Measurements from ENCODE around the gene TMEM143. TPM values are rescaled to one million over a fixed set of nuclear protein-coding genes. Genes with fewer than 3 reads are reported as not detected.
A peak's percentile ranks its signal among the peaks of the same experiment; 100 is the strongest.
"Not testable (repeated sequence)": the region's sequence is repeated elsewhere in the genome, so short reads cannot be mapped to it uniquely, and the experiment has no call there.

Gene TMEM143
- total and polyA plus RNA-seq, 4 experiments from 2014 or later: 3.8 to 31.8 (median 17.9) TPM

DNA sequence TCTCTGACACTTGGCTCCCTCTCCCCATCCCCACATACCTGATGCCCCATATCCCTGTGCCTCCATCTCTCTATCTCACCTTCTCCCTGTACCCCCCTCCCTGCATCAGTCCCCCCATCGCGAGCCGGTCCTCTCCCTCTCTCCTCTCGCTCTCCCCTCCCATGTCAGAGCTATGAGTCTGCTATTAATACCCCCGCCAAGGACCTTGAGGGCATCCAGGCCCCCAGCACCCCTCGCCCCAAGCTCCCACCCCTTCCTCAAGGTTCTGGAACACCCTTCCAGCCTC is 31.4 kb upstream of the TMEM143 start:
- peaks cover 55% of the 10 kb centered on the region for H3K4me1 ChIP-seq (ENCODE audit: insufficient read depth, low read length)
- no peak overlapping the region for H3K27ac ChIP-seq (ENCODE audit: low read depth, low read length)
- no peaks in the 10 kb centered on the region for H3K9me3 Mint-ChIP-seq
- no peaks in the 10 kb centered on the region for H3K9me3 ChIP-seq (ENCODE audit: control insufficient read depth in 1 of 2, low read length in 2 of 2)
- H3K36me3 Mint-ChIP-seq: peaks cover 0 to 7% of the 10 kb centered on the region in 2 donors
- H3K4me3 Mint-ChIP-seq: peak overlapping the region in 5 of 8 donors; percentile 13 to 72 (median 26)
- no peak for DNase-seq
- H3K4me3 ChIP-seq (ENCODE audit: low read length in 2 of 2): no peak overlapping the region
- H3K27me3 ChIP-seq (ENCODE audit: insufficient read depth, low read length): peaks cover 23% of the 10 kb centered on the region
- H3K4me1 Mint-ChIP-seq: peaks cover 22 to 71% (median 46%) of the 10 kb centered on the region in 4 donors
- no peaks in the 10 kb centered on the region for H3K36me3 ChIP-seq (ENCODE audit: insufficient read depth, low read length)
- CTCF ChIA-PET (ENCODE audit: partially characterized antibody): interaction anchor here (0.6 kb wide), 1 partner anchor 31 kb away, joined by 3 read pairs; the partner anchor contains the start of gene TMEM143
- peaks cover 11 to 21% of the 10 kb centered on the region in 2 donors for H3K27me3 Mint-ChIP-seq
- peak overlapping the region in 1 of 7 donors; percentile 32 for H3K27ac Mint-ChIP-seq
- POLR2A ChIA-PET (ENCODE audit: partially characterized antibody): interaction anchor here (0.9 to 1.5 kb wide), 4 partner anchors 11 to 224 kb away, joined by 3 to 5 read pairs (median 4); partner anchors contain the start of genes RPL18 and SPHK2
- intact Hi-C loops (cut with micrococcal nuclease): no loop called here

DNA sequence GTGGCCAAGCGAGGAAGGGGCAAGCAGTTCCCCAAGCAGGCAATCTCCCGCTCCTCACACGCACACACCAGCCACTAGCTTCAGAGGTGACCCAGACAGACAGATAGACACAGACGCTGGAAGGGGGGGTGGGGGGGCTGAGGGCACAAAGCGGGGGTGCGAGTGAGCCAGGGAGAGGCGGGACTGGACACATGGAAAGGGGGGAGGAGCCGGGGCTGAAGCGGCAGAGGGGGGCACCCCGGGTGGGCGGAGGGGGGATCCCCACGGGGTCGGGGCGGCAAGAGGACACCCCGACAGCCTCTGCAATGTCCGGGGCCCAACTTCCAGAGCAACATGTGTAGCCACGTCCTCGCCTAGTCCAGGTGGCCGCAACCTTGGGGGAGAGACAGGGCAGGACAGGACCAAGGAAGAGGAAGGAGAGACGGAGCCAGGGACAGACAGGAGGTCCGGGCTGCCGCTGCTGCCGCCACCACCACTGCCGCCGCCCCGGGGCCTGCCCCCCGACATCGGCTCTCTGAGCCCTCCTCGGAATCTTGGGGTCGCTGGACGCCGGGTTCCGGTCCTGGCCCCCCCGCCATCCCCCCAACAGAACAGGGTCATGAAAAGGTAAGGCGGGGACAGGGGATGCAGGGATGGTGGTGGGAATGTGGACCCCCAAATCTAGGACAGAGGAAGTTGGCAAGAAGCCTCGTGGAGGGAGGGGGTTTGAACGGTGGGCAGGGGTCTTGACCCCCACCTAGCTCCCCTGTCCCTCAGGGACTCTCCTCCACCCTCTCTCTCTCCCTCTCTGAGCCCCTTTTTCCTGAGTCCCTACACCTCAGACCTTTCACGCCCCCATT is 30.8 kb upstream of the TMEM143 start:
- H3K4me1 ChIP-seq (ENCODE audit: insufficient read depth, low read length): peaks cover 58% of the 10 kb centered on the region
- H3K27me3 Mint-ChIP-seq: peaks cover 11 to 21% of the 10 kb centered on the region in 2 donors

DNA sequence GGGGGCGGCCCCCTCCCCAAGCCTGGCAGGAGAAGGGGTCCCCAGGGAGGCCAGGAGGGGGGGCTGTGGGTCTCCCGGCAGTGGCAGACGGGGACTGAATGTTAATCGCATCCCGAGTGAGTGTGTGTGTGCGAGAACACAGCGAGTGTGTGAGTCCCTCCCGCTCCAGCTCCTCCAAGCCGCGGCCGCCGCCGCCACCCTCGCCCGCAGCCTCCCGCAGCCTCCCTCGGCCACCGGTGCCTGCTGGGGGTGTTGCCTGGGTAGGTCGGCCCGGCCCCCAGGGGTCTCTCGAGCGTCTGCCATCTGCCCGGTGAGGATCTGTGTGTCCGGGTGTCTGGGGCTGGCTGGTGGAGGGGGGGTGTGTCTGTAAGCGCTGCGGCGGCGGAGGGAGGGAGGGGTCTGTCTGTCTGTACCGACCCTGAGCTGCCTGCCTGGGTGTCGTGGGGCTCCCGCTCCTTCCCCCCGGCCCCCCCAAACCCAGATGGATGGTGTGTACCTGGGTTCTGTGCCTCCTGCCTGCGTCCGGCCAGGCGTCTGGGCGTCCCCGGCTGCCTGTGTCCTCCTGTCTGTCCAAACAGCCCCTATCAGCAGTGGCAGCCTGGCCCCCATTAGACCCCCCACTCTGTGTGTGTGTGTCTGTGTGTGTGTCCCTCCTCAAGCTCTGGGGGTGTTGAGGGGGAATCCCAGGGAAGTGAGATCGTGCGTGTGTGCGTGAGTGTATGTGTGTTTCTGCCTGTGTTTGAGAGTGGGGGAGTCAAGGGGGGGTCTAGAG is 30.0 kb upstream of the TMEM143 start, which contains the start of gene GRIN2D:
Gene GRIN2D, plus strand, starts transcription at position 110 of the 772 bp plus-strand sequence. CDS start 4,725 bp downstream, outside the sequence.
- peak within 1 kb of the TSS in 1 of 2 donors; percentile 24 for H3K4me3 ChIP-seq (ENCODE audit: low read length in 2 of 2)
- Mint-ChIP-seq H3K9me3 (no peaks in the 10 kb centered on the region), H3K36me3 (peaks cover 0 to 5% of the 10 kb centered on the region in 2 donors), H3K4me1 (peaks cover 21 to 59% (median 38%) of the 10 kb centered on the region in 4 donors), H3K27me3 (peaks cover 11 to 21% of the 10 kb centered on the region in 2 donors), H3K4me3 (peak within 1 kb of the TSS; percentile 59 to 86 (median 70)), H3K27ac (peak within 1 kb of the TSS in 4 of 7 donors; percentile 41 to 86 (median 74))
- no peak within 1 kb of the TSS for H3K27ac ChIP-seq (ENCODE audit: low read depth, low read length)
- H3K9me3 ChIP-seq (ENCODE audit: control insufficient read depth in 1 of 2, low read length in 2 of 2): no peaks in the 10 kb centered on the region
- ChIA-PET CTCF (ENCODE audit: partially characterized antibody) (interaction anchor here (1.1 to 1.2 kb wide), 2 partner anchors 9 to 10 kb away, joined by 3 to 4 read pairs; no protein-coding TSS in a partner anchor), POLR2A (ENCODE audit: partially characterized antibody) (interaction anchor here (0.6 to 0.7 kb wide), 2 partner anchors 11 to 203 kb away, joined by 3 read pairs; no protein-coding TSS in a partner anchor)
- intact Hi-C loops (cut with micrococcal nuclease): no loop called here
- DNase-seq: peak; percentile 18 to 63 (median 26)
- peaks cover 5% of the 10 kb centered on the region for H3K36me3 ChIP-seq (ENCODE audit: insufficient read depth, low read length)
- H3K4me1 ChIP-seq (ENCODE audit: insufficient read depth, low read length): peaks cover 58% of the 10 kb centered on the region
- peaks cover 23% of the 10 kb centered on the region for H3K27me3 ChIP-seq (ENCODE audit: insufficient read depth, low read length)

More for the DNA sequence above, 30.8 kb upstream of the TMEM143 start:
- intact Hi-C loops (cut with micrococcal nuclease): no loop called here
- Histone ChIP-seq H3K36me3 (ENCODE audit: insufficient read depth, low read length) (no peaks in the 10 kb centered on the region), H3K4me3 (ENCODE audit: low read length in 2 of 2) (no peak overlapping the region), H3K27me3 (ENCODE audit: insufficient read depth, low read length) (peaks cover 23% of the 10 kb centered on the region), H3K9me3 (ENCODE audit: control insufficient read depth in 1 of 2, low read length in 2 of 2) (no peaks in the 10 kb centered on the region), H3K27ac (ENCODE audit: low read depth, low read length) (no peak overlapping the region)
- Mint-ChIP-seq H3K4me1 (peaks cover 21 to 67% (median 43%) of the 10 kb centered on the region in 4 donors), H3K9me3 (no peaks in the 10 kb centered on the region), H3K27ac (peak overlapping the region in 3 of 7 donors; percentile 70 to 86 (median 79)), H3K4me3 (peak overlapping the region in 7 of 8 donors; percentile 47 to 86 (median 67)), H3K36me3 (peaks cover 0 to 6% of the 10 kb centered on the region in 2 donors)
- POLR2A ChIA-PET (ENCODE audit: partially characterized antibody): interaction anchor here (0.6 to 1.5 kb wide), 4 partner anchors 11 to 225 kb away, joined by 3 to 5 read pairs (median 4); partner anchors contain the start of genes RPL18 and SPHK2
- CTCF ChIA-PET (ENCODE audit: partially characterized antibody): interaction anchor here (0.6 to 1.2 kb wide), 3 partner anchors 8 to 31 kb away, joined by 3 to 4 read pairs (median 3); partner anchors contain the start of gene TMEM143
- DNase-seq: no peak

DNA sequence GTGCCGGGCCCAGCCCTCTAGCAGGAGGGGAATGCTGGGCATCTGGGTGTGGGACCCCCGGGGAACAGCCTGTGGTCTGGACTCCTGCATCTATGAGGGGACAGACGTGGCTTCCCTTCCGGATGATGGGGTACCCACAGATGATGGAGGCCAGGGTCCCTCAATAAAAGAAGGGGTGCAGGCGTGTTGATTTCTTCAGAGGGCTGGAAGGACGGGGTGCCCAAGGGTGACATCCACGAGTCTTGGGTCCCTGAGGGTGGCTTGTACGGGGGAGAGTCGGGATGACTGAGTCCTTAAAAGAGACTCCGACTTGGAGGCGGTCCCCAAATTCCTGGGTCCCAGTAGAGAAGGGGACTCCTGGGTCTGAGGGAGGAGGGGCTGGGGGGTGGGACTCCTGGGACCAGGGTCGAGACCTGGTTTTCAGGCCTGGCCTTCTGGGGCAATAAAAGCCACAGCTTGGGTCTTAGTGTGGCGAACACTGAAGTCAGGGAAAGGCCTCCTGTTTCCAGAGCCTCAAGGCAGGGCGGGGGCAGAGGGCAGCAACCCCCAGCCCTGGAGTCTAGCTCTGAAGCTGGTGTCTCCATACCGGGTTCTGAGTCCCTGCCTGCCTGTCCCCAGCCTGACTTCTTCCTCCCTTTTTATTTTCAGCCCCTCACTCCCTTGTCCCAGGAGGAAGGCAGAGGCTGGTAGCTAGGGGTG is 29.3 kb upstream of the TMEM143 start:
- Mint-ChIP-seq H3K36me3 (peaks cover 0 to 12% of the 10 kb centered on the region in 2 donors), H3K9me3 (no peaks in the 10 kb centered on the region), H3K4me3 (peak overlapping the region in 7 of 8 donors; percentile 33 to 73 (median 59)), H3K27ac (peak overlapping the region in 1 of 7 donors; percentile 59), H3K4me1 (peaks cover 21 to 57% (median 41%) of the 10 kb centered on the region in 4 donors), H3K27me3 (peaks cover 11 to 20% of the 10 kb centered on the region in 2 donors)
- ChIA-PET CTCF (ENCODE audit: partially characterized antibody) (interaction anchor here (1.1 to 1.2 kb wide), 2 partner anchors 9 to 10 kb away, joined by 3 to 4 read pairs; no protein-coding TSS in a partner anchor), POLR2A (ENCODE audit: partially characterized antibody) (interaction anchor here (0.7 kb wide), 1 partner anchor 12 kb away, joined by 3 read pairs; no protein-coding TSS in a partner anchor)
- intact Hi-C loops (cut with micrococcal nuclease): no loop called here
- no peaks in the 10 kb centered on the region for H3K9me3 ChIP-seq (ENCODE audit: control insufficient read depth in 1 of 2, low read length in 2 of 2)
- no peak overlapping the region for H3K27ac ChIP-seq (ENCODE audit: low read depth, low read length)
- H3K27me3 ChIP-seq (ENCODE audit: insufficient read depth, low read length): peaks cover 23% of the 10 kb centered on the region
- H3K4me1 ChIP-seq (ENCODE audit: insufficient read depth, low read length): peaks cover 56% of the 10 kb centered on the region
- H3K4me3 ChIP-seq (ENCODE audit: low read length in 2 of 2): peak overlapping the region in 1 of 2 donors; percentile 24
- DNase-seq: no peak
- H3K36me3 ChIP-seq (ENCODE audit: insufficient read depth, low read length): peaks cover 6% of the 10 kb centered on the region

DNA sequence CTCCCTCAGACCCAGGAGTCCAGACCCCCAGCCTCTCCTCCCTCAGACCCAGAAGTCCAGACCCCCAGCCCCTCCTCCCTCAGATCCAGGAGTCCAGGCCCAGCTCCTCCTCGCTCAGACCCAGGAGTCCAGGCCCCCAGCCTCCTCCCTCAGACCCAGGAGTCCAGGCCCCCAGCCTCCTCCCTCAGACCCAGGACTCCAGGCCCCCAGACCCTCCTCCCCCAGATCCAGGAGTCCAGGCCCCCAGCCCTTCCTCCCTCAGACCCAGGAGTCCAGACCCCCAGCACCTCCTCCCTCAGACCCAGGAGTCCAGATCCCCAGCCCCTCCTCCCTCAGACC is 28.2 kb upstream of the TMEM143 start:
- intact Hi-C loops (cut with micrococcal nuclease): not testable (repeated sequence)

More for the DNA sequence above, 28.2 kb upstream of the TMEM143 start:
- CTCF ChIA-PET (ENCODE audit: partially characterized antibody): interaction anchor here (0.6 to 2.1 kb wide), 23 partner anchors 10 to 1287 kb away, joined by 3 to 28 read pairs (median 6); partner anchors contain the start of genes SYNGR4 and TMEM143
- H3K27me3 ChIP-seq (ENCODE audit: insufficient read depth, low read length): peaks cover 23% of the 10 kb centered on the region
- peak overlapping the region; percentile 91 to 95 (median 94) for H3K4me3 Mint-ChIP-seq
- POLR2A ChIA-PET (ENCODE audit: partially characterized antibody): interaction anchor here (1.0 to 2.4 kb wide), 10 partner anchors 8 to 227 kb away, joined by 3 to 46 read pairs (median 8); partner anchors contain the start of genes RPL18, SPHK2, SYNGR4 and TMEM143
- peak overlapping the region in 3 of 7 donors; percentile 71 to 95 (median 89) for H3K27ac Mint-ChIP-seq
- not testable (repeated sequence) for H3K9me3 Mint-ChIP-seq; H3K9me3 ChIP-seq (ENCODE audit: control insufficient read depth in 1 of 2, low read length in 2 of 2); DNase-seq
- peak overlapping the region; percentile 93 for H3K27ac ChIP-seq (ENCODE audit: low read depth, low read length)
- H3K4me1 ChIP-seq (ENCODE audit: insufficient read depth, low read length): peaks cover 46% of the 10 kb centered on the region
- peak overlapping the region in 1 of 2 donors; percentile 89 for H3K4me3 ChIP-seq (ENCODE audit: low read length in 2 of 2)
- peaks cover 15 to 49% (median 33%) of the 10 kb centered on the region in 4 donors for H3K4me1 Mint-ChIP-seq
- H3K36me3 ChIP-seq (ENCODE audit: insufficient read depth, low read length): peaks cover 13% of the 10 kb centered on the region
- peaks cover 6 to 19% of the 10 kb centered on the region in 2 donors for H3K27me3 Mint-ChIP-seq
- H3K36me3 Mint-ChIP-seq: peaks cover 0 to 20% of the 10 kb centered on the region in 2 donors
